Panc1 (cell line): ENCODE results near the gene CACNA1I. TPM values are rescaled to one million over a fixed set of nuclear protein-coding genes. Genes with fewer than 3 reads are reported as not detected.

Experiments
- ATAC-seq: fragments of 200-7000 bp; cut with Tn5 transposase; 2 replicates; pipeline ENCODE4 v1.9.1; 2020; ENCODE audit warnings: mild to moderate bottlenecking, moderate library complexity
- BruUV-seq: library from RNA; stranded (reverse); fragments of 400-500 nt; replicated peaks from 2 replicates; lab custom pipeline; 2021; lab: Mats Ljungman, UMichigan
- CTCF ChIA-PET: fragments of 300-600 bp; sonication (Branson Sonifier 250); formaldehyde crosslinking; loops from one replicate; lab custom pipeline; 2022; ENCODE audit warnings: antibody characterized with exemption; lab: Charles Lee
- POLR2A ChIA-PET: fragments of 300-600 bp; sonication (Branson Sonifier 250); formaldehyde crosslinking; loops from one replicate; lab custom pipeline; 2022; ENCODE audit warnings: antibody characterized with exemption; lab: Charles Lee
- DNase-seq: peaks from one replicate; pipeline ENCODE4 v3.0.0-alpha.2; 2010; ENCODE audit warnings: low read depth, low spot score
- H3K27ac ChIP-seq: 2 replicates; pipeline ENCODE4 v1.5.1; 2011; ENCODE audit warnings: mild to moderate bottlenecking, low read length, inconsistent platforms
- H3K27me3 ChIP-seq: fragments of 200-500 bp; sonication (Bioruptor generic); 2 replicates; pipeline ENCODE4 v1.6.0; 2014; ENCODE audit warnings: low read length, inconsistent platforms; ENCODE audit not compliant: control insufficient read depth, insufficient read depth
- H3K36me3 ChIP-seq: fragments of 200-500 bp; sonication (Bioruptor generic); 2 replicates; pipeline ENCODE4 v1.5.1; 2014; ENCODE audit warnings: inconsistent platforms, mild to moderate bottlenecking, low read length, moderate library complexity; ENCODE audit not compliant: control insufficient read depth, insufficient read depth
- H3K4me1 ChIP-seq: 2 replicates; pipeline ENCODE4 v1.5.1; 2011; ENCODE audit warnings: inconsistent platforms, mild to moderate bottlenecking, low read length, moderate library complexity; ENCODE audit not compliant: control insufficient read depth, insufficient read depth
- H3K4me3 ChIP-seq, 2 experiments: 2 replicates each; pipeline ENCODE4 v1.5.1; 2011 to 2012; ENCODE audit warnings: low read depth in 2 of 2, low read length in 2 of 2, mild to moderate bottlenecking in 2 of 2, inconsistent platforms in 1 of 2, moderate library complexity in 1 of 2
- H3K9me3 ChIP-seq: fragments of 200-500 bp; sonication (Bioruptor generic); 2 replicates; pipeline ENCODE4 v1.5.1; 2014; ENCODE audit warnings: low read depth, mild to moderate bottlenecking, inconsistent platforms, low read length, moderate library complexity; ENCODE audit not compliant: control insufficient read depth, insufficient read depth
- CTCF ChIP-seq: fragments of 450-650 bp; IDR thresholded peaks from 2 replicates; pipeline ENCODE4 v1.5.1; 2017; ENCODE audit warnings: mild to moderate bottlenecking
- POLR2AphosphoS5 ChIP-seq: IDR thresholded peaks from 2 replicates; pipeline ENCODE4 v1.6.1; 2012; ENCODE audit warnings: mild to moderate bottlenecking, low read depth, low read length, moderate library complexity
- REST ChIP-seq, 2 experiments: IDR thresholded peaks; 2 replicates each; pipeline ENCODE4 v1.6.1; 2011 to 2012; ENCODE audit warnings: low read depth in 2 of 2, control low read depth in 1 of 2, low read length in 1 of 2, mild to moderate bottlenecking in 1 of 2, moderate library complexity in 1 of 2; ENCODE audit not compliant: insufficient read depth in 1 of 2
- SIN3A ChIP-seq: IDR thresholded peaks from 2 replicates; pipeline ENCODE4 v1.6.1; 2012; ENCODE audit warnings: low read depth, mild to moderate bottlenecking, low read length, moderate library complexity, borderline replicate concordance; ENCODE audit not compliant: insufficient read depth
- TCF7L2 ChIP-seq: IDR thresholded peaks from 2 replicates; pipeline ENCODE4 v1.6.1; 2011; ENCODE audit warnings: mild to moderate bottlenecking, low read depth, low read length, inconsistent platforms
- in situ Hi-C: cut with HindIII; loops from 2 replicates; pipeline ENCODE4 v1.10.0; 2016; ENCODE audit warnings: low sequenced_read_pairs, low pct_unique_long_range_greater_than_20kb
- intact Hi-C: fragments of 100-400 bp; cut with micrococcal nuclease; formaldehyde crosslinking; loops from one replicate; pipeline ENCODE4 v1.10.0; 2022; ENCODE audit not compliant: unreplicated experiment
- total RNA-seq: library from RNA; stranded (reverse); gene quantifications from one replicate; pipeline ENCODE4 v1.2.1, GENCODE V29; 2021; ENCODE audit not compliant: unreplicated experiment

The CACNA1I gene
- total RNA-seq, 1 experiment from 2014 or later = 0.23 TPM

- no peak overlapping the region for H3K27ac ChIP-seq
- H3K4me1 ChIP-seq = peaks cover 4% of the 10 kb centered on the region
- no peaks in the 10 kb centered on the region for H3K9me3 ChIP-seq
- no peak overlapping the region for H3K4me3 ChIP-seq
- intact Hi-C loops (no loop called here), in situ Hi-C loops (no loop called here)
- POLR2A ChIA-PET = no interaction called here
- CTCF ChIA-PET = no interaction called here
- BruUV-seq = no TSS peak
- no peaks in the 10 kb centered on the region for H3K27me3 ChIP-seq
- ATAC-seq (no peak), DNase-seq (no peak)
- H3K36me3 ChIP-seq = no peaks in the 10 kb centered on the region
- TF ChIP-seq POLR2AphosphoS5 (no peak), REST (IDR thresholded peaks at IDR 0.05; ENCODE audit: insufficient read depth in 1 of 2, low read depth in 2 of 2, low read length in 1 of 2) (no peak), SIN3A (no peak), CTCF (no peak), TCF7L2 (no peak)
These were observed 7.6 kb upstream of the CACNA1I start for GRCh38 chr22:39562839-39563489.

DNA sequence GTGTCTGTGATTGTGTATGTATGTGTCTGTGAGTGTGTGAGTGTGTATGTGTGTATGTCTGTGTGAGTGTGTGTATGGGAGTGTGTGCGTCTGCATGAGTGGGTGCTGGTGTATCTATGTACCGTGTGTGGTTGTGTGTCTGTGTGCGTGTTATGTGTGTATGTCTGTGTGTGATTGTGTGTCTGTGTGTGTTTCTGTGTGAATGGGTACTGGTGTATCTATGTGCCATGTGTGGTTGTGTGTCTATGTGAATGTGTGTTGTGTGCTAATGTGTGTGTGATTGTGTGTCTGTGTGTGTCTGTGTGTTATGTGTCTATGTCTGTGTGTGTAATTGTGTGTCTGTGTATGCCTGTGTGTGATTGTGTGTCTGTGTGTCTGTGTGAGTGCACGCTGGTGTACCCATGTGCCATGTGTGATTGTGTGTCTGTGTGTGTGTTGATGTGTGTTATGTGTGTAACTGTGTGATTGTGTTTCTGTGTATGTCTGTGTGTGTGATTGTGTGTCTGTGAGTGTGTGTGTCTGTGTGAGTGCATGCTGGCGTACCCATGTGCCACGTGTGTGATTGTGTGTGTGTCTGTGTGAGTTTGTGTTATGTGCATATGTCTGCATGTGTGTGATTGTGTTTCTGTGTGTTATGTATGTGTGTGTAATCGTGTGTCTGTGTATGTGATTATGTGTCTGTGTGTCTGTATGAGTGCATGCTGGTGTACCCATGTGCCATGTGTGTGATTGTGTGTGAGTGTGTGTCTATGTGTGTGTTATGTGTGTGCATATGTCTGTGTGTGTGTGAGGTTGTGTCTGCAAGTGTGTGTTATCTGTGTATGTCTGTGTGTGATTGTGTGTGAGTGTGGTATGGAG lies 6.8 kb upstream of the CACNA1I start:
- no TSS peak for BruUV-seq
- no peaks in the 10 kb centered on the region for H3K36me3 ChIP-seq
- intact Hi-C loops (no loop called here), in situ Hi-C loops (no loop called here)
- CTCF ChIA-PET = no interaction called here
- peaks cover 4% of the 10 kb centered on the region for H3K4me1 ChIP-seq
- TF ChIP-seq TCF7L2 (no peak), SIN3A (no peak), POLR2AphosphoS5 (no peak), REST (IDR thresholded peaks at IDR 0.05; ENCODE audit: insufficient read depth in 1 of 2, low read depth in 2 of 2, low read length in 1 of 2) (no peak), CTCF (no peak)
- no peak overlapping the region for H3K27ac ChIP-seq
- ATAC-seq = no peak
- no peaks in the 10 kb centered on the region for H3K27me3 ChIP-seq
- DNase-seq = no peak
- H3K9me3 ChIP-seq = no peaks in the 10 kb centered on the region
- H3K4me3 ChIP-seq = no peak overlapping the region
- POLR2A ChIA-PET = interaction anchor here (0.6 kb wide), 1 partner anchor 414 kb away, joined by 3 read pairs; no protein-coding TSS in a partner anchor
